Astrocyte of the cerebellum (primary cell): ENCODE results near the gene SNED1.

Source experiments
- DNase-seq: peaks from one replicate; pipeline ENCODE4 v3.0.0-alpha.2; 2011; ENCODE audit warnings: low read depth
- H3K4me3 ChIP-seq: 2 replicates; pipeline ENCODE4 v1.5.1; 2011; ENCODE audit warnings: mild to moderate bottlenecking, low read depth, low read length, moderate library complexity
- in situ Hi-C: cut with HindIII; loops from 2 replicates; pipeline ENCODE4 v1.10.0; 2017; ENCODE audit warnings: low sequenced_read_pairs
- TF ChIP-seq, protein P1 (sequence below): IDR thresholded peaks from 2 replicates; pipeline ENCODE4 v1.5.1; 2012; ENCODE audit warnings: low read length, low read depth, moderate library complexity, mild to moderate bottlenecking; ENCODE audit errors: missing control alignments

SNED1 gene

DNA sequence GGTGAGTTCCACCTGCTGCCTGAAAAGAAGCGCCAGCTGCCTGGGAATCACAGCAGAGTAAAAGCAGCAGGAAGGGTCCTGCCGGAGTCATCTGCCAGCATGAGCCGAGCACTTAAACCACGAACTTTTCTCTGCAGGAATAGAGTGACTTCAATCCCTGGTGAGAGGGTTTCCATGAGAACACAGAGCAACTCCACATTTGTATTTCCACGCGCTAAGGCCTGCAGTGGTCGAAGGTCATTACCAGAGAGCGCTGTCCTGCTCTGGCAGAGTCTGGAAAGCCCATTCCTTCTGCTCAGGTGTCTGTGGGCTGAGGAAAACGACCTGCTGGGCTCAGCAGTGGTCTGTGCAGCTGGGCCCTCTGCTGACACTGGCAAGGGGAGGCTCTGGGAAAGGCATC is 144.2 kb downstream of the SNED1 start:
- TF ChIP-seq, protein P1, sequence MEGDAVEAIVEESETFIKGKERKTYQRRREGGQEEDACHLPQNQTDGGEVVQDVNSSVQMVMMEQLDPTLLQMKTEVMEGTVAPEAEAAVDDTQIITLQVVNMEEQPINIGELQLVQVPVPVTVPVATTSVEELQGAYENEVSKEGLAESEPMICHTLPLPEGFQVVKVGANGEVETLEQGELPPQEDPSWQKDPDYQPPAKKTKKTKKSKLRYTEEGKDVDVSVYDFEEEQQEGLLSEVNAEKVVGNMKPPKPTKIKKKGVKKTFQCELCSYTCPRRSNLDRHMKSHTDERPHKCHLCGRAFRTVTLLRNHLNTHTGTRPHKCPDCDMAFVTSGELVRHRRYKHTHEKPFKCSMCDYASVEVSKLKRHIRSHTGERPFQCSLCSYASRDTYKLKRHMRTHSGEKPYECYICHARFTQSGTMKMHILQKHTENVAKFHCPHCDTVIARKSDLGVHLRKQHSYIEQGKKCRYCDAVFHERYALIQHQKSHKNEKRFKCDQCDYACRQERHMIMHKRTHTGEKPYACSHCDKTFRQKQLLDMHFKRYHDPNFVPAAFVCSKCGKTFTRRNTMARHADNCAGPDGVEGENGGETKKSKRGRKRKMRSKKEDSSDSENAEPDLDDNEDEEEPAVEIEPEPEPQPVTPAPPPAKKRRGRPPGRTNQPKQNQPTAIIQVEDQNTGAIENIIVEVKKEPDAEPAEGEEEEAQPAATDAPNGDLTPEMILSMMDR, result no peak
- in situ Hi-C loops, result loop anchor here (5.0 kb wide), 1 partner anchor 45 kb away; no protein-coding TSS in a partner anchor
- H3K4me3 ChIP-seq, result no peak overlapping the region
- no peak for DNase-seq
